HFF-Myc (cell line): ENCODE results near the gene PRPF8.
A peak's percentile ranks its signal among the peaks of the same experiment; 100 is the strongest.

Experiments
- DNase-seq: peaks from one replicate; pipeline ENCODE4 v3.0.0-alpha.2; 2011; ENCODE audit warnings: low read depth; ENCODE audit errors: extremely low read depth
- H3K4me3 ChIP-seq: replicated peaks from 2 replicates; pipeline ENCODE4 v1.5.1; 2011; ENCODE audit warnings: low read depth, mild to moderate bottlenecking, control low read depth, low read length
- CTCF ChIP-seq: IDR thresholded peaks from 2 replicates; pipeline ENCODE4 v1.5.1; 2012; ENCODE audit warnings: mild to moderate bottlenecking, low read depth, low read length, control low read depth; ENCODE audit errors: missing control alignments

Gene PRPF8

GRCh38 chr17:1627982-1628855, 56.4 kb downstream of the PRPF8 start, which contains the start of gene SLC43A2:
TSS of gene SLC43A2 (minus strand) at chr17:1628834. CDS start at chr17:1627874, 960 bp downstream.
- no peak for TF ChIP-seq CTCF
- DNase-seq = no peak
- H3K4me3 ChIP-seq = peak within 1 kb of the TSS; percentile 60

GRCh38 chr17:1627182-1627981, 57.3 kb downstream of the PRPF8 start:
- TF ChIP-seq CTCF = no peak
- DNase-seq = no peak
- H3K4me3 ChIP-seq = peak overlapping the region; percentile 60

- no peak for TF ChIP-seq CTCF
- no peak overlapping the region for H3K4me3 ChIP-seq
- no peak for DNase-seq
Observed at GRCh38 chr17:1626333-1626732, 58.3 kb downstream of the PRPF8 start.

- DNase-seq = no peak
- no peak for TF ChIP-seq CTCF
Observed at GRCh38 chr17:1625581-1625980, 59.1 kb downstream of the PRPF8 start.

GRCh38 chr17:1625053-1625452, 59.6 kb downstream of the PRPF8 start:
- no peak for TF ChIP-seq CTCF
- H3K4me3 ChIP-seq = no peak overlapping the region
- no peak for DNase-seq

More at GRCh38 chr17:1625581-1625980, 59.1 kb downstream of the PRPF8 start:
- H3K4me3 ChIP-seq = no peak overlapping the region

- H3K4me3 ChIP-seq = no peak overlapping the region
- DNase-seq = no peak
Observed at GRCh38 chr17:1624650-1625049, 60.0 kb downstream of the PRPF8 start.

More at GRCh38 chr17:1624650-1625049, 60.0 kb downstream of the PRPF8 start:
- no peak for TF ChIP-seq CTCF
